Measurements from ENCODE around the gene EFR3B. TPM values are rescaled to one million over a fixed set of nuclear protein-coding genes. Genes with fewer than 3 reads are reported as not detected.

Gene EFR3B
- total RNA-seq, 4 donors from 2014 or later, result under 0.01 to 6.1 (median 1.3) TPM; not detected in 1

- no peaks in the 10 kb centered on the region for H3K4me1 ChIP-seq
- no peaks in the 10 kb centered on the region for H3K27me3 ChIP-seq
- DNase-seq, result no peak
- H3K4me3 ChIP-seq, result no peak overlapping the region
- H3K27ac ChIP-seq, result no peak overlapping the region
- TF ChIP-seq CTCF (IDR thresholded peaks at IDR 0.05), result no peak
- no peaks in the 10 kb centered on the region for H3K9me3 ChIP-seq
- H3K36me3 ChIP-seq, result no peaks in the 10 kb centered on the region
- intact Hi-C loops (cut with DNase I; ENCODE audit: low total_unique reads), result no loop called here
Observed at GRCh38 chr2:25014631-25015030, 27.2 kb upstream of the EFR3B start.

GRCh38 chr2:25018681-25019080 is 23.2 kb upstream of the EFR3B start:
- no peaks in the 10 kb centered on the region for H3K4me1 ChIP-seq
- H3K36me3 ChIP-seq, result no peaks in the 10 kb centered on the region
- no peaks in the 10 kb centered on the region for H3K27me3 ChIP-seq
- H3K27ac ChIP-seq, result no peak overlapping the region
- no peaks in the 10 kb centered on the region for H3K9me3 ChIP-seq
- intact Hi-C loops (cut with DNase I; ENCODE audit: low total_unique reads), result no loop called here
- H3K4me3 ChIP-seq, result no peak overlapping the region
- TF ChIP-seq POLR2A (IDR thresholded peaks at IDR 0.05) (no peak), CTCF (IDR thresholded peaks at IDR 0.05) (no peak)
- DNase-seq, result no peak

GRCh38 chr2:25021791-25022362 is 20.0 kb upstream of the EFR3B start:
- no peak overlapping the region for H3K4me3 ChIP-seq
- H3K4me1 ChIP-seq, result no peaks in the 10 kb centered on the region
- TF ChIP-seq CTCF (IDR thresholded peaks at IDR 0.05) (no peak), POLR2A (IDR thresholded peaks at IDR 0.05) (no peak)
- H3K9me3 ChIP-seq, result no peaks in the 10 kb centered on the region
- H3K27me3 ChIP-seq, result no peaks in the 10 kb centered on the region
- H3K27ac ChIP-seq, result no peak overlapping the region
- intact Hi-C loops (cut with DNase I; ENCODE audit: low total_unique reads), result no loop called here
- DNase-seq, result no peak
- no peaks in the 10 kb centered on the region for H3K36me3 ChIP-seq

DNA sequence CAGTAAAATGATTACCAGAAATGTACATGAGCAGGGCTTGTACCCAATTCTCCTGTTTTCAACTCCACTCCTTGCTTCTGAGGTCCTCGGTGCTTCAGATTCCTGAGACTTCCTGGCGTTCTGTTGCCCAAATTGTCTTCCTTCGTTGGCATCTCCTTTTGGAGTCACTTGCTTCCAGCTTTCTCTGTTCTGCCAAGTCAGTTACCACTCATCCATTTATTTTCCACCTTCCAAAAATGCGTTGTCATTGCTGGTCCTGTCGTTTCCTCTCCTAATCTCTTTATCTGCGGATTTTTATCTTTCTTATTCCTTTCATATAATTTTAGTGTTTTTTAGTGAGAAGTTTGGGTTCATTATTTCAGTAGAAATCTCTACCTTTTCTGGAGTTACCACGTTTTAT is 18.5 kb upstream of the EFR3B start:
- Histone ChIP-seq H3K27me3 (no peaks in the 10 kb centered on the region), H3K9me3 (no peaks in the 10 kb centered on the region), H3K27ac (no peak overlapping the region), H3K4me3 (no peak overlapping the region), H3K4me1 (no peaks in the 10 kb centered on the region), H3K36me3 (no peaks in the 10 kb centered on the region)
- DNase-seq, result no peak
- TF ChIP-seq POLR2A (IDR thresholded peaks at IDR 0.05) (no peak), CTCF (IDR thresholded peaks at IDR 0.05) (no peak)
- intact Hi-C loops (cut with DNase I; ENCODE audit: low total_unique reads), result no loop called here

- Histone ChIP-seq H3K4me1 (no peaks in the 10 kb centered on the region), H3K4me3 (no peak overlapping the region), H3K27ac (no peak overlapping the region), H3K9me3 (no peaks in the 10 kb centered on the region), H3K27me3 (no peaks in the 10 kb centered on the region), H3K36me3 (no peaks in the 10 kb centered on the region)
- DNase-seq, result no peak
- TF ChIP-seq CTCF (IDR thresholded peaks at IDR 0.05) (no peak), POLR2A (IDR thresholded peaks at IDR 0.05) (no peak)
- intact Hi-C loops (cut with DNase I; ENCODE audit: low total_unique reads), result no loop called here
Observed at GRCh38 chr2:25025229-25026007, 16.5 kb upstream of the EFR3B start.
